Testis (tissue), 2 donors: ENCODE measurements around the gene PHAX.
"Not testable (repeated sequence)": the region's sequence is repeated elsewhere in the genome, so short reads cannot be mapped to it uniquely, and the experiment has no call there.

Experiments
- POLR2A ChIP-seq: fragments of 450-650 bp; IDR thresholded peaks from one replicate; pipeline ENCODE4 v1.6.1; 2017; ENCODE audit warnings: antibody characterized with exemption, mild to moderate bottlenecking, moderate library complexity
- TF ChIP-seq, protein P1 (sequence below), 3 experiments: fragments of 450-650 bp in 2 of 3; fragments of 200-600 bp in 1 of 3; sonication (generic) in 1 of 3; IDR thresholded peaks; one replicate each; pipeline ENCODE4 v1.5.1; 2016 to 2019; ENCODE audit warnings: antibody characterized with exemption in 3 of 3, mild to moderate bottlenecking in 2 of 3, moderate library complexity in 1 of 3

GRCh38 chr5:126649709-126650108 lies 49.0 kb downstream of the PHAX start:
- not testable (repeated sequence) for TF ChIP-seq POLR2A
- TF ChIP-seq, protein P1, sequence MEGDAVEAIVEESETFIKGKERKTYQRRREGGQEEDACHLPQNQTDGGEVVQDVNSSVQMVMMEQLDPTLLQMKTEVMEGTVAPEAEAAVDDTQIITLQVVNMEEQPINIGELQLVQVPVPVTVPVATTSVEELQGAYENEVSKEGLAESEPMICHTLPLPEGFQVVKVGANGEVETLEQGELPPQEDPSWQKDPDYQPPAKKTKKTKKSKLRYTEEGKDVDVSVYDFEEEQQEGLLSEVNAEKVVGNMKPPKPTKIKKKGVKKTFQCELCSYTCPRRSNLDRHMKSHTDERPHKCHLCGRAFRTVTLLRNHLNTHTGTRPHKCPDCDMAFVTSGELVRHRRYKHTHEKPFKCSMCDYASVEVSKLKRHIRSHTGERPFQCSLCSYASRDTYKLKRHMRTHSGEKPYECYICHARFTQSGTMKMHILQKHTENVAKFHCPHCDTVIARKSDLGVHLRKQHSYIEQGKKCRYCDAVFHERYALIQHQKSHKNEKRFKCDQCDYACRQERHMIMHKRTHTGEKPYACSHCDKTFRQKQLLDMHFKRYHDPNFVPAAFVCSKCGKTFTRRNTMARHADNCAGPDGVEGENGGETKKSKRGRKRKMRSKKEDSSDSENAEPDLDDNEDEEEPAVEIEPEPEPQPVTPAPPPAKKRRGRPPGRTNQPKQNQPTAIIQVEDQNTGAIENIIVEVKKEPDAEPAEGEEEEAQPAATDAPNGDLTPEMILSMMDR (IDR thresholded peaks at IDR 0.05) = not testable (repeated sequence)
